ENCODE measurements around the gene FMO5. TPM values are rescaled to one million over a fixed set of nuclear protein-coding genes. Genes with fewer than 3 reads are reported as not detected.
"Not testable (repeated sequence)": the region's sequence is repeated elsewhere in the genome, so short reads cannot be mapped to it uniquely, and the experiment has no call there.

Gene FMO5
- total RNA-seq, 1 donor from 2014 or later, result 95.9 TPM

DNA sequence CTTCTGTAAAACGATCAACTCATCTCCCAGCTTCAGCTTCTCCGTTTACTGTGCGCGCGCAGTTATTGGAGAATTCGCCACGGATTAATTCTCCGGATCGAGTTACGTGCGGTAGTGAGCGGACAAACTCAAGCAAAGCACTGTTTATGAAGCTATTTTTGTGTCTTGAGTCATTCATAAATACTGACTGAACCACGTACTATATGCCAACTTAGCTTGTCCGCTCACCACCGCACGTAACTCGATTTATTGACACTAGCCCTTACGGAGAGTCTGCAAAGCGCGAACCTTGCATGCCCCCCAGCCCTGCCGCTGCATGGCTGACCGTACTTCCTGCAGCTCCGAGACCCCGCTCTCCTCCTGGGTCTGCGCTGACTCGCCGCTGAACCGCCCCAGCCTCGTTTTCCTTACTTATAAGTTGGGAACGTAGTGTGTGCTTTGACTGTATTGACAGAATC lies 18.1 kb upstream of the FMO5 start:
- Histone ChIP-seq H3K27me3 (no peaks in the 10 kb centered on the region), H3K4me1 (peaks cover 16% of the 10 kb centered on the region), H3K9me3 (no peaks in the 10 kb centered on the region), H3K27ac (peak overlapping the region; percentile 87), H3K4me3 (peak overlapping the region; percentile 95), H3K36me3 (no peaks in the 10 kb centered on the region)
- TF ChIP-seq, protein P1, sequence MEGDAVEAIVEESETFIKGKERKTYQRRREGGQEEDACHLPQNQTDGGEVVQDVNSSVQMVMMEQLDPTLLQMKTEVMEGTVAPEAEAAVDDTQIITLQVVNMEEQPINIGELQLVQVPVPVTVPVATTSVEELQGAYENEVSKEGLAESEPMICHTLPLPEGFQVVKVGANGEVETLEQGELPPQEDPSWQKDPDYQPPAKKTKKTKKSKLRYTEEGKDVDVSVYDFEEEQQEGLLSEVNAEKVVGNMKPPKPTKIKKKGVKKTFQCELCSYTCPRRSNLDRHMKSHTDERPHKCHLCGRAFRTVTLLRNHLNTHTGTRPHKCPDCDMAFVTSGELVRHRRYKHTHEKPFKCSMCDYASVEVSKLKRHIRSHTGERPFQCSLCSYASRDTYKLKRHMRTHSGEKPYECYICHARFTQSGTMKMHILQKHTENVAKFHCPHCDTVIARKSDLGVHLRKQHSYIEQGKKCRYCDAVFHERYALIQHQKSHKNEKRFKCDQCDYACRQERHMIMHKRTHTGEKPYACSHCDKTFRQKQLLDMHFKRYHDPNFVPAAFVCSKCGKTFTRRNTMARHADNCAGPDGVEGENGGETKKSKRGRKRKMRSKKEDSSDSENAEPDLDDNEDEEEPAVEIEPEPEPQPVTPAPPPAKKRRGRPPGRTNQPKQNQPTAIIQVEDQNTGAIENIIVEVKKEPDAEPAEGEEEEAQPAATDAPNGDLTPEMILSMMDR (IDR thresholded peaks at IDR 0.05), result no peak
- intact Hi-C loops (cut with DNase I), result loop anchor here (10.0 kb wide), 1 partner anchor 68 kb away; the partner anchor contains the start of gene PRKAB2
- peak; percentile 70 for DNase-seq
- ATAC-seq, result peak; percentile 1

DNA sequence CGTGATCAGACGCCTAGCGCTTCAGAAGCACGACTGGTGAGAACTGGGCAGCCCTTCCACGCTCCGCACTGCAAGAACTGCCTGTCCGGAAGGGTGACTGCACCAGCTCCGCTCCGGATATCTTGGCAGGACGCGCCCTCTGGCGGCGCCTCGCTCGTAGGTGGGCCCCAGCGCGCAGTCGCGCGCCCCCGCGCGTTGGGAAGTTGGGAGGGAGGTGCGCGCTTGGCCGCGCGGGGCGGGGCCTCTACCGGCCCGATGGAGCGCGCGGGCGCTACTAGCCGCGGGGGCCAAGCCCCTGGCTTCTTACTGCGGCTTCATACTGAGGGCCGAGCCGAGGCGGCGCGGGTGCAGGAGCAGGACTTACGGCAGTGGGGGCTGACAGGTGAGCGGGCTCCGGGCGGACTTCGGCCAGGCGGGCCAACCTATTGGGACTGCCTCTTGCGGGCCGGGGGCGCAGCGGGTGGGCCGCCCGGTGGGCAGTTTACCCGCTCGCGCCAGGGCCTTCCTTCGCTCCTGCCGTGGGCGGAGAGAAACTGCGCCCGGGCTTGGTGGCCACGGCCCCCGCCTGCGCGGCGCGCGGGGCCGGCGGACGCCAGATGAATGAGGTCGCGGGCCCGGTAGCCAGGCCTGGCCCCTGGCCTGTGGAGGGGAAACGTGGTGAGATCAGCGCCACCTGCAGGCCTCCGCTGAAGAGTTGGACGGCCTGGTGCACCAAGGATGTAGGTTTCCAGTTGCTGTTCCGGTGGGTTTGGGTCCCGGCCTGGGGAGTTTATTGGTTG lies 17.5 kb upstream of the FMO5 start, which contains the start of gene CHD1L:
Gene CHD1L (plus strand): TSS at position 236 of the 779 bp plus-strand sequence. CDS start 20 bp downstream, at position 256.
- peak; percentile 97 for ATAC-seq
- H3K36me3 ChIP-seq, result no peaks in the 10 kb centered on the region
- intact Hi-C loops (cut with DNase I), result loop anchor here (10.0 kb wide), 1 partner anchor 68 kb away; the partner anchor contains the start of gene PRKAB2
- peak; percentile 98 for DNase-seq
- peak within 1 kb of the TSS; percentile 87 for H3K27ac ChIP-seq
- TF ChIP-seq, protein P1 (IDR thresholded peaks at IDR 0.05), result peak; percentile 83
- H3K27me3 ChIP-seq, result no peaks in the 10 kb centered on the region
- H3K4me1 ChIP-seq, result peaks cover 17% of the 10 kb centered on the region
- no peaks in the 10 kb centered on the region for H3K9me3 ChIP-seq
- peak within 1 kb of the TSS; percentile 95 for H3K4me3 ChIP-seq

DNA sequence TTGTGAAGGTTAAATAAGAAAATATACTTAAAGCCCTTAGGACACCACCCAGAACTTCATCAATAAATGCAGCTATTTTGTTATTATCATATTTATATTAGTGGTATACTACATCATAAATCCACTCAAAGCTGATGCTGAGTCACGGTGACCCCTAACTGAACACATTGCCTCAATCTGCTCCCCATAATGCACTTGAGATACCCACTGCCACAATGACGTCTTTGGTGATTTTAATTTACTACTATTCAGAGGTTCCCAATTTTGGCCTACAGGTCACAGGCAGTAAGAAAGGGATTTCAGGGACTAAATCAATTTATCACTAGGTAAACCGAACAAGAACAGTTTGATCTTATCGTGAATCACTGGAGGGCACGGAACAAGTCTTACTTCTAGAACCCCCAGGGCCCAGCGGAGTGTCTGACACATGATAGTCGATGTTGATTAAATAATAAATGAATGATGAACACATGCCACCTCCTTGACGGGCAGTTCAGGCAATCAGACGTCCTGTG lies 16.9 kb upstream of the FMO5 start:
- no peaks in the 10 kb centered on the region for H3K27me3 ChIP-seq
- H3K9me3 ChIP-seq, result no peaks in the 10 kb centered on the region
- no peak for ATAC-seq
- peaks cover 22% of the 10 kb centered on the region for H3K4me1 ChIP-seq
- peak overlapping the region; percentile 87 for H3K27ac ChIP-seq
- intact Hi-C loops (cut with DNase I), result loop anchor here (10.0 kb wide), 1 partner anchor 67 kb away; the partner anchor contains the start of gene PRKAB2
- no peaks in the 10 kb centered on the region for H3K36me3 ChIP-seq
- DNase-seq, result no peak
- TF ChIP-seq, protein P1 (IDR thresholded peaks at IDR 0.05), result no peak
- H3K4me3 ChIP-seq, result peak overlapping the region; percentile 95

DNA sequence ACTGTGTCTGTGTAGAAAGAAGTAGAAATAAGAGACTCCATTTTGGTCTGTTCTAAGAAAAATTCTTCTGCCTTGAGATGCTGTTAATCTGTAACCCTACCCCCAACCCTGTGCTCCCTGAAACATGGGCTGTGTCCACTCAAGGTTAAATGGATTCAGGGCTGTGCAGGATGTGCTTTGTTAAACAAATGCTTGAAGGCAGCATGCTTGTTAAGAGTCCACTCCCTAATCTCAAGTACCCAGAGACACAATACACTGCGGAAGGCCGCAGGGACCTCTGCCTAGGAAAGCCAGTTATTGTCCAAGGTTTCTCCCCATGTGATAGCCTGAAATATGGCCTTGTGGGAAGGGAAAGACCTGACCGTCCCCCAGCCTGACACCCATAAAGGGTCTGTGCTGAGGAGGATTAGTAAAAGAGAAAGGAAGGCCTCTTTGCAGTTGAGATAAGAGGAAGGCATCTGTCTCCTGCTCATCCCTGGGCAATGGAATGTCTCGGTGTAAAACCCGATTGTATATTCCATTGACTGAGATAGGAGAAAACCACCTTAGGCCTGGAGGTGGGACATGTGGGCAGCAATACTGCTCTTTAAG lies 15.1 kb upstream of the FMO5 start:
- not testable (repeated sequence) for H3K4me3 ChIP-seq, H3K9me3 ChIP-seq, H3K36me3 ChIP-seq, H3K27ac ChIP-seq, DNase-seq, H3K27me3 ChIP-seq, ATAC-seq
- peaks cover 25% of the 10 kb centered on the region for H3K4me1 ChIP-seq
- intact Hi-C loops (cut with DNase I), result loop anchor here (10.0 kb wide), 1 partner anchor 65 kb away; the partner anchor contains the start of gene PRKAB2

DNA sequence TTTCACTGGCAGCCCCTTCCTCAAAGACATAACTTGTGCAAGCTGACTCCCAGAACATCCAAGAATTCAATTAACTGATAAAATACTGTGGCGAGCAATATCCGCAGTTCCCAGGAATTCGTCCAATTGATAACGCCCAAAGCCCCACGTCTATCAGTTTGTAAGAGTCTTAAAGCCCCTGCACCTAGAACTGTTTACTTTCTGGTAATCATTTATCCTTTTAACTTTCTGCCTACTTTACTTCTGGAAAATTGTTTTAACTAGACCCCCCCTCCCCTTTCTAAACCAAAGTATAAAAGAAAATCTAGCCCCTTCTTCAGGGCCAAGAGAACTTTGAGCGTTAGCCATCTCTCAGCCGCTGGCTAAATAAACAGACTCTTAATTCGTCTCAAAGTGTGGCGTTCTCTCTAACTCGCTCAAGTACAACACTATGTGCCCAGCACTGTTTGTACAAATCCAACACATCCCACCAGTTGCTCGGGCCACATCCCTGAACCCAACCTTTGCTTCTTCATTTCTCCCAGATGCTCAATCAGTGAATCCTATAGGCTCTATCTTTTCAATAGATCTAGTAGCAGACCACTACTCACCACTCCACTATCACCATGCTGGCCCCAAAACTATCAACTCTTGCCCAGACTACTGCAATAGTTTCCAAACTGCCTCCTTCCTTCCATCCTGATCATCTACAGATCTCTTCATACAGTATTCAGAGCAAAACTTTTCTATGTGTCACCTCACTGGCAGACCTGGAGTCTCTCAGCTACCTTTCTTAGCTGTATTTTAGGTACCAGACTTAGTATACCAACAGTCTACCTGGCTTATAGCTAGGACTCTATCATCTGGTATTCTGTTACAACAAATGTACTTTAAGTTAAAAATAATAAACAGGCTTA lies 14.0 kb upstream of the FMO5 start:
- no peak overlapping the region for H3K4me3 ChIP-seq

More for the DNA sequence above, 14.0 kb upstream of the FMO5 start:
- Histone ChIP-seq H3K9me3 (no peaks in the 10 kb centered on the region), H3K27me3 (no peaks in the 10 kb centered on the region), H3K4me1 (peaks cover 24% of the 10 kb centered on the region), H3K36me3 (no peaks in the 10 kb centered on the region), H3K27ac (peak overlapping the region; percentile 65)
- ATAC-seq (no peak), DNase-seq (no peak)
- intact Hi-C loops (cut with DNase I), result no loop called here
- TF ChIP-seq, protein P1 (IDR thresholded peaks at IDR 0.05), result no peak

Data from upper lobe of right lung (tissue), 1 donor.